NT2/D1 (cell line): ENCODE results near the gene MICAL2.

Experiments used
- SUZ12 ChIP-seq: IDR thresholded peaks from 2 replicates; pipeline ENCODE4 v1.6.1; 2011; ENCODE audit not compliant: insufficient read length, insufficient read depth; ENCODE audit errors: extremely low read depth
- YY1 ChIP-seq: IDR thresholded peaks from 2 replicates; pipeline ENCODE4 v1.6.1; 2011; ENCODE audit not compliant: insufficient read length, insufficient read depth
- ZNF274 ChIP-seq: IDR thresholded peaks from 2 replicates; pipeline ENCODE4 v1.6.1; 2011; ENCODE audit warnings: mild to moderate bottlenecking, low read depth, low read length

DNA sequence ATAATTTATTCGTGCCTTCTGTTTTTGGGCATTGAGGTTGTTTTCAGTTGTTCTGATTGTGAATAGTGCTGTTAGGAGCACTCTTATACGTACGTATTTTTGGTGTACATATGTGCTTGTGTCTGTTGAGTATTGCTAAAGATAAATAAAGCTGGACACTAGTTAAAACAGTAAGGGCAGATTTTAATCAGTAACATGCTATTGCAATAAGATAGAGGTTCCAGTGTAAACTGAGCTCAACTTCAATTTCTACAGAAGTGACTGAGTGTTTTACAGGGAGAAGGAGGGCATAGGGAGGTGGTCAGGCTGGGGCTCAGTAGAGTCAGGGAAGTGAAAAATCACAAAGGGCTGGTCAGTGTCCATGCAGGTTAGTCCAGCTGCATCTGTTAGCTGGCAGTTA, 191.0 kb downstream of the MICAL2 start:
- TF ChIP-seq ZNF274 (no peak), SUZ12 (no peak), YY1 (no peak)
